CD4-positive, alpha-beta T cell treated with Interleukin-2 at 100 ng/mL for 4 hours (primary cell): ENCODE data around the gene NOS1AP.
"Not testable (repeated sequence)": the region's sequence is repeated elsewhere in the genome, so short reads cannot be mapped to it uniquely, and the experiment has no call there.

Experiments used
- DNase-seq: peaks from one replicate; pipeline ENCODE4 v3.0.0-alpha.2; 2020; ENCODE audit warnings: low spot score

Gene NOS1AP

DNA sequence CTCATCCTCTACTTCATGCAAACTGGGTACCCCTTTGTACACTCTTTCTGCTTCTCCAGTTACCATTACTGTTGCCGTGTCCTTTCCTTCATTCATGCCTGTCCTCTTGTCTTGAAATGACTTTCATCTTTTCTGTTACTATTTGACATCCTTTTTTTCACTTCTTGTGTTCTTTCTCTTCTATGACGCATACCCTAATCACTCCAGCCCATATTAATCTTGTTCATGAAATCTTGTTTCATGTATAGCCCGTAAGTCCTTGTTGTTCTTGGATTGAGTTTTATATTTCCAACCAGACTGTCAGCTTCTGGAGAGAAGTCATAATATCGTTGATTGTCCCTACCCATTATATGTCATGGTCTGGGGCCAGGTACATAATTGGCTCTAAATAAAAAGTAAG, 126.1 kb downstream of the NOS1AP start:
- DNase-seq, result no peak

DNA sequence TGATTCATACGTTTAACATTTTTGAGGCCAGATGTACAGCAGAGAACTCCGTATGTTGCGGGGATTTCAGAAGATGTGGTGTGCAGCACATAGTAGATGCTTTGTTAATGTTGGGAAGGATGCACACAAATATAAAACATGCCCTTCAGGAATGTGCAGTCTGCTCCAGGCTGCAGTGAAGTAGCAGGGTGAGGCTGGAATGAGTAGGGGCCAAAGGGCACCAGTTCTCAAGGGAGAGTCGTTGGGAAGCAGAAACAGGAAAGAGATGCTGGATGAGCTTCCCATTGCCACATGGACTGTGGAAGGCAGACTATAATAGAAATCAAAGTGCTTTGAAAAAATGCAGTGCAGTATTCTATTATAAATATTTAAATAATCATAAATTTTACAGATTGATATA, 126.9 kb downstream of the NOS1AP start:
- no peak for DNase-seq

DNA sequence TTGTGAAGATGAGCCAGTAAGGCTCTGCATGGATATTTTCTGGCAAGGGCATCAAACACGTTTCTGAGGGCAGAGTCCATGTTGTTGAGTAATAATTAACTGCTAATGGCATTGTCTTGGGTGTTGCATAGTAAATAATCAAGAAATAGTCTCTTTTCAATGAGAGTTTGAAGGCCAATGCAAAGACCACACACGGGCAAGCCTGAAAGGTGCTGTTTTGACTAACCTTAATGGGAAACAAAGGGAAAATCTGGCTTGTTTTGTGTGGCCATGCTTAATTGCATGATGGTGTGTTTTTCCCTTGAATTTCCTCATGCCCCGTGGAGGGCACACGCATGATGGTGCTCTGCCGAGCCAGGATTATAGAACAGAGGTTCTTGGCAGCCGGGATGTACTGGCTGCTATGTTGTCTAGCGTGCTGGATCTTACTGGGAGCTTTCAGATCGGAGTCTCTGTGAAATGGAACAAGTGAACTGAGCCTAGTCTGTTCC, 127.6 kb downstream of the NOS1AP start:
- DNase-seq, result no peak

DNA sequence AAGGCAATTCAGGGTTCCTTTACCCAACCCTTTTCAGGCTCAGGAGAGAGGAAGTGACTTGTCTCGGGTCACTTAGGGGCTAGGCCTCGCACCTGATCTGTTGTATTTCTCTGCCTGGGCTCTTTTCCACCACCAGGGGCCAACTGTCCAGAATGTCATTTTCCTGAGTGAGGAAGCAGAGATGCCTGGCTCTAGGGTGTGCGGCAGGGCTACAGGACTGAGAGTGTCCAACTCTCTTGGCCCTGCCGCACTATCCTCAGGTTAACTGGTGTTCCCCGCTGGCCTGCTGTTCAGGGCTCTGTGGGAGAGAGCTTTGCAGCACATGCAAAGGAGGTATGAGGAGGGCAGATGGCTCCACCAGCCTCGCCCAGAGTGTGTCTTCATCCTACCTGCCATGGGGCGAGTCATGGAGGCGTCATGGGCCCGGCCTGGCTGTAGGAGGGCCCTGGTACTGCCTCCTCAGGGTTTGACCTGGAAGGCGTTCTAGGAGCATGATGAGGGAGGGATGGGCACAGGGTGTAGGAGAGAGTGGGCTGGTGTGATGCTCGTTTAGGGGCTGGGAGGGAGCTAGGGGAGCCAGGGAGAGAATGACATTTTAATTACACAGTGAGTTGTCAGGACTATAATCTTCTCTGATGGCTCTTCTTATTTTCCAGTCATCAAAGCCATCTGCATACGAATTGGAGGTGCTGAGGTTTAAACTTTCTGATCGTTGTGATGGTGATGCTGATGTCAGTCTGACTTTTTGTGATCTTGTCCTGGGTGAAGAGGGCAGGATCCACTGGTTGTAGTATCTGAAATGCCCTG, 128.3 kb downstream of the NOS1AP start:
- no peak for DNase-seq

DNA sequence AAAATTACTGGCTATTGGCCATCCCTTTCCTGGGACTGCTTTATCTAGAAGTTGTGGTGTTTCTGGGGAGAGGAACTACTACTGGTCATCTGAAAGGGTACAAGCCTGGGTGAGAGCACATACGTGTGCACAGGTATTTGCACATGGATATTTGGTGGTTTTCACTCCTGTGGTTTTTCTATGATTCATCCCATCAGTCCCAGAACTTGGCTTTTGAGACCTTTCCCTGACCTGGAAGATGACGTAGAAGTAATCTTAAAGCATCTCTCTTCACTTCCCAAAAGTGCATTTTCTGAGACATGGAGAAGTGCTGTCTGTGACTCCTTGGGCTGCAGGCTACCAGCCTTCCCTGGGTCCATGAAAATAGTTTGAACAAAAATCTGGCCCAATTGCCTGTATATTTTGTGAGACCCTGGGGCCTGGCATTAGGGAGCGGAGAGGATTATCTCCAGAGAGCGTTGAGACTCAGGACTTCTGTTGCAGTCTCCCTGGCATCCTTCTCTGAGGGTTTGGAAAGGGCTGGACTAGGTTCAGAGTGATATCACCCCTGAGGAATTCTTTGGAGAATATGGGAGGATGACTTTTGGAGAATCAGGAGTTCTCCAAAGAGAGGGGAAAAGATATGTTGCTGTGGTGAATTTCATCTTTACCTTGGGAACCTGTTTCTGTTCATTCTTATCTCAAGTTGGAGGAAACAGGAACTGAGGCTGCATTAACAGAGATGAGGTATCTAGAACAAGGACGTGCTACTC, 130.8 kb downstream of the NOS1AP start:
- DNase-seq, result no peak

DNA sequence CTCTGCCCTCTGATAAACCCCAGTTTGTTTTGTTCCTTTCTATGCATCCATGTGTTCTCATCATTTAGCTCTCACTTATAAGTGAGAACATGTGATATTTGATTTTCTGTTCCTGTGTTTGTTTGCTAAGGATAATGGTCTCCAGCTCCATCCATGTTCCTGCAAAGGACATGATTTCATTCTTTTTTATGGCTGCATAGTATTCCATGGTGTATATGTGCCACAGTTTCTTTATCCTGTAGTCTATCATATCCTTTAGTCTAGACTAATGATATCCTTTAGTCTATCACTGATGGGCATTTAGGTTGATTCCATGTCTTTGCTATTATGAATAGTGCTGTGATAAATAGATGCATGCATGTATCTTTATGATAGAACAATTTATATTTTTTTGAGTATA, 131.6 kb downstream of the NOS1AP start:
- DNase-seq, result not testable (repeated sequence)

DNA sequence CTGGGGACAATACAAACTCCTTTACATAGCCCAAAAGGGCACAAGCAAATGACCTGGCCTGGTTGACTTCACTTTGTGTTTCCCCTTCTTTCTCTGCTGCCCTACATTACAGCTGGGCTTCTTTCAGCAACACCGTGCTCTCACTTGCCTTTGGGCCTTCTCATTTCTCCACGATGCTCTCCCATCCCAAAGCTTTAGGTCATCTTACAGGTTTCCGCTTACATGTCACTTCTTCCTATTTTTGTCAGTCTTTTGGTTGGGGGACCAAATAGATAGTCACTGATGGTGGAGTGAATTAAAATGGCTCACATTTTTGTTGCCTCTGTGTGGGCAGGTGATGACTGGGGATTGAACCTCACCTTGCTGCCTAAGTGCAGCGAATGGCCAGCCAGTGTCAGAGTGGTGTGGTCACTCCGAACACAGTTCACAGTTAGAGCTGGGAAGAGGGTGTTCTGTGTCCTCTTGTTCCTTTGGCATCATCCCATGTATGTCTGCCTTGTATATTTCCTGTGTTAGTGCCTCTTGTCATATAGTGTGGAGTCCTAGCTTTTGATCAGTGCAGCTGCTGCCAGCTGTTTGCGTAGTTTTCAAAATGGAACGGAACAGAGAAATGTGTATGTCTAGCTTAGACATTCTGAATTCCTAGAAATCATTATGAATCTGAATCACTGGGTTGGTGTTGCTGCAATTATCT, 134.8 kb downstream of the NOS1AP start:
- DNase-seq, result no peak

DNA sequence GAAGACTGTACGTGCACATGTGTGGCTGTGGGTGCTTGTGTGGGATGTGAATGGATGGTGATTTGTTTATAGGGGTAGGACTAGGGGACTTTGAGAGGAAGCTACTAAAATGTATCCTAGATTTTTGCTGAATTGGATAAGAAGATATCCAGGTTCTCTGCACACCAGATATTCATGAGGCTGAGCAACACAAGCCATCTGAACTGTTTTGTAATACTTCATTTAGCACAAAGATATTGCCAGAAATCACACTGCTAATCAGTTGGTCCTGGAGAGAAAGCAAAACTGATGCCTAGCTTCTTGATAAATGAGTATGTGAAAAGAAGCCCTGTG, 135.3 kb downstream of the NOS1AP start:
- DNase-seq, result no peak

DNA sequence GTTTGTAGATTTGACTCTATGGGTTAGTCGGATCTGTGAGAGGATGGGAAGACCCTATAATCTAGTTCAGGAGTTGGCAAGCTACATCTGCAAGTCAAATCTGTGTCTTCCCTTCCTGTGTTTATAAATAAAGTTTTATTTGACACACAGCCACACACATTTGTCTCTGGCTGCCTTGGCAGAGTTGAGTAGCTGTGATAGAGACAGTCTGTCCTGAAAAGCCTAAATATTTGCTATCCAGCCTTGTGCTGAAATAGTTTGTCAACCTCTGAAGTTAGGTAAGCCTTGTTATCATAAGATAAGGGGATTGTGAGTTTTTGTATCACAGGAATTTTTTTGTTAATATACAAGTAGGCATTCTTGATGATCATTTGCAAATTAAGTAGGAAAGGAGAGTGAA, 136.8 kb downstream of the NOS1AP start:
- no peak for DNase-seq

DNA sequence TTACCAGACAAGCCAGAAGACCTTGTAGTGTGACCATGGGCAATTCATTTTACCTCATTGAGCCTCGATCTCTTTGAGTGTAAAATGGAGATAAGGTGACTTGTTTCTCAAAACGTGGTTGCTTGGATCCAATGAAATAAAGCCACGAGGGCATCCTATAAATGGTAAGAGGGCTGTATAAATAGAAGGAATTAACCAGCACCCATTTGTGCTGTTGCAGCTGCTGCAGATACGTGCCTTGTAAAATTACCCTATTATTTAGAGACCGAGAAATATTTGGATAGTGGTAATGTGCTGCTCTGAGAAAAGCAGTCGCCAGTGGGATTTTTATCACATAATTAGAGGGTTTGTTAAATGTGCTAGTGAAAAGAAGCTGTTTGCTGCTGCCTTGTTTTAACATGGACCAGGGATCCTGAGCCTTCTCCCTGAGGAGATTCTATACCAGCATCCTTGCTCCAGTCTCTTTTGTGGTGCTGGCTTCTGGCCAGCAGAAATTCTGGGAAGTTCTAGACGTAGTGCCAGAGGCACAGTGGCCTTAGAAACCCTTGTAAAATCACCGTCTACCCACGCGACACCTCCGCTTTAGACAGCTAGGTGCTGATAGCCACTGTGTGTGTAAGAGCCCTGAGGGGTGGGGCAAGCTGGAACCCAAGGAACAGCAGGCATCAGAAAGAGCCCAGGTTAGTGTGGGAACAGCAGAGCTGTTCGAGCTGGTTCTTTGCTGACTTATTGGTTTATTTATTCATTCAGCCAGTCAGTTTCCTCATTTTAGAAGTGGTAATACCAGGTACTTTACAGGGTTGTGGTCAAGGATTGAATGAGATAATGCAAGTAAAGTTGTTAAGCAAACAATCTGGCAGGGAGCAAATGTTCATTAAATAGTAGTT, 137.5 kb downstream of the NOS1AP start:
- DNase-seq, result no peak

DNA sequence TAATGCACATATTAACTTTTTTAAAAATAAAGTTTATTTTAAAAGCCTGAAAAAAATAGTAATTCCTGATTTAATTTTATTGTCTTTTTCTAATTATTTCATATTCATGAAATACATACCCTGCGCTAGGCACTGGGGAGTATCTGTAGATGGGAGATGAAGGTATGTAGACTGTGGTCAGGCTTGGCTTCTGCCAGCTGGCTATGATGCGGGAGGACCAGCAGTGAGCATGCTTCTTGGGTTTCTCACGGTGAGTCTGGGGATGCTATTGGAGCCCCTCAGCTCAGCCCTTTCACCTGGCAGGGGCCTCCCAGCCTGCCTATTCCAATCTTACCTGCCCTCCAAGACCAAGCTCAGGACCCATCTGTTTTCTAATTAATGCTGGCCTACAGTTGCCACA, 138.4 kb downstream of the NOS1AP start:
- no peak for DNase-seq

DNA sequence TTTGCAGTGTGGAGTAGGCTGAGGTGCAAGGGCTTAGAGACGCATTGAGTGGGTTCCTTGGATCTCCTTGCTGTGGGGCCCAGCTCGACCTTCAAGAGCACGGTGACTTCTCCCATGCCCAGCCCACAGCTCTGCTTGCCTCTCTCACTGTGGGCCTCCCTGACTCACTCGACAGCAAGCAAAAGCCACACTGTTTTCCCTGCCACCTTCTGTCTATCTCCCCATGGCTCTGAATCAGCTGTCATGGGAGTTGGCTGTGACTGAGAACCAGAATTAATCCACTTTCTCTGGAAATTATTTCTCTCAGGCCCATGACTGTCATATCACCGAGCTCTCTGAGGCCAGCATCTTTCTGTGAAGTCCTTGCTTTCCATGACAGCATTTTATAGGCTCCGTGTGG, 140.7 kb downstream of the NOS1AP start:
- no peak for DNase-seq

DNA sequence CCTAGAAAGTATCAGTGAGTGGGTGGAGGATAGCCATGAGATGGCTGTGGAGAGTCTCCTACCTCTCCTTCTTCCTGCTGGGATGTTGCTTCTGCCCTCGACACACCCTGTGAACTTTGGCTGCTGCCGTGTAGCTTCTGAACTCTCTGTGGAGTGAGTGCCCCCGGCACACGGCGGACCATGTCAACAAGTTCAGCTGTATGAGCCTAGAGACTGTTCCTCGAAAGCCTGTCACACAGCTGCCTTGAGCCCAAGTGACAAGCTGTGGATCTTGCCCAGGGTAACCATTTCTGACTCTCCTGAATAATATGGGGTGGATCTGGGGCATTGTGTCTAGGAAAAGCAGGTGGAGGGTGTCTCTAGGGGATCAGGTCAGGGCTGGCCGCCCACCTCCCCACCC, 143.2 kb downstream of the NOS1AP start:
- DNase-seq, result no peak

DNA sequence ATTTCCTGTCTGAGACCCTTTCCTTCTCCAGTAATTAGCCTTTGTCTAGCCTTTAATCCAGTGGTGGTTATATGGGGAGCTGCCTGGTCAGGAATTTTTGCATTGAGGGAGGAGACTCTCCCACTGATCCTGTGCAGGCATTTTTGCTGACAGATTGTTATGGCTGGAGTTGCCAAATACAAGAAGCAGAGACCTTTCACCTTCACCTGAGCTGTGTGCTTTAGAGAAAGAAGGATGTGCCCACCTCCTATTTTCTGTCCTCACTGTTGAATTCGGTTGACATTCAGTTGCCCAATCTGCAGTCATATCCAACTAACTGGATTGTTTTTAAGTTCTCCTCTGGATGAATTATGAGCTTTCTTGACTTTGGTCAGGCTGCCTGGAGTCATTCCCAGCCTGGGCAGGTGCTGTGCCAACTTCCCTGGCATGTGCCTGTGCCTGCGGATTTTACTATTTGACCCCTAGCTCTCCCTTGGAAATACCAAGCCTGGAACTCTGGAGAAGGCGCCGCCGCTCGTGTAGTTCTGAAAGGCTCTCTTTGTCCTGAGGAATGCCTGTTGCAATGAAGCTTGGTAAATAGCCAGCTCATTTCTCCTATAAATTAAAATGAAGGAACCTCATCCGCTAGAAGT, 143.9 kb downstream of the NOS1AP start:
- no peak for DNase-seq

DNA sequence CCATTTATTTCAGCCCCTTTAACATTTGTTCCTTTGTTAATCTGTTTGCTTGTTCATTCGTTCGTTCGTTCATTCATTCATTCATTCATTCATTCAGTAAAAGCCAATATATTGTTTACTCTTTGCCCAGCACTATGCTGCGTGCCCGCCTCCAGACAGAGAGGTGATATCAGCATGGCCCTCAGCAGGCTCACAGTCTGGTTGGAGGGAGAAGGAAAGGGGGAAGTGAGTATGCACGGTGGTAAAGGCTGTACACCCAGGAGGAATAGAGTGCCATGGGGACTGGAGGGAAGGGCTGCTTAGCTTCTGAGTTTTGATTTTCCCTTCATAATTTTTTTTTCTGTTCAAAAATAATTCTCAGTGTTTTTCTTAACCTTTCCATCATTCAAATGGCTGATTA, 144.7 kb downstream of the NOS1AP start:
- no peak for DNase-seq

DNA sequence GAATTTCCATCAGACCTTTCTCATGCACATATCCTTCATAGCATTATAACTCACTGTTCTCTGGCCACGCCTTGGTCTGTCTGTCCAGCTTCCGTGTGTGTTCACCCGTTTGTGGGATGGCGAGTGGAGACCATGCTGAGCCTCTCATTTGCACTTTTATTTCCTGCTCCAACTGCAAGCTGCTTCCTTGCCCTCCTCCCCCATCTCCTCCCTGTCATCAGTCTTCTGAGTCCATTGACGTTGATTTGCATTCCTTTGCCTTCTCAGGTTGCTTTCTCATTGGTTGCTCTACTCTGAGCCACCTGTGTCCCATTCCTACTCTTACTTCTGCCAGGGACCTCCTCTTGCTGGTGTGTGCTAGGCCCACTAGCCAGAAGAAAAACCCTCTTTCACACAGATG, 146.4 kb downstream of the NOS1AP start:
- no peak for DNase-seq

DNA sequence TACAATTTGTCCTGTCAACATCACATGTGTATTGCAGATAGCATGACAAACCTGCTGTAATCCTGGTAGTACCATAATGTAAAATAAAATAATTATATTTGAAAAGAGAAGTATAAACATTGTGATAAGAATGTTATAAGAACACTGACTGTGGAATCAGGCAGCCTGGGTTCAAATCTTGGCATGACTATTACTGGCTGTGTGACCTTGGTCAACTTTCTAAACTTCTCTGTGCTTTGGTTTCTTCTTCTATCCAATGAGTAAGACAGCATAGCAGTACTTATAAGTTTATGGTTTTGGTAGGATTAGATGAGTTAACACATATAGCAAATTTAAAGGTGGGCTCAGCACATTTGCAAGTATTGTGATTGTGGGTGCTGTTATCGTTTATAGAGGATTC, 147.1 kb downstream of the NOS1AP start:
- no peak for DNase-seq

DNA sequence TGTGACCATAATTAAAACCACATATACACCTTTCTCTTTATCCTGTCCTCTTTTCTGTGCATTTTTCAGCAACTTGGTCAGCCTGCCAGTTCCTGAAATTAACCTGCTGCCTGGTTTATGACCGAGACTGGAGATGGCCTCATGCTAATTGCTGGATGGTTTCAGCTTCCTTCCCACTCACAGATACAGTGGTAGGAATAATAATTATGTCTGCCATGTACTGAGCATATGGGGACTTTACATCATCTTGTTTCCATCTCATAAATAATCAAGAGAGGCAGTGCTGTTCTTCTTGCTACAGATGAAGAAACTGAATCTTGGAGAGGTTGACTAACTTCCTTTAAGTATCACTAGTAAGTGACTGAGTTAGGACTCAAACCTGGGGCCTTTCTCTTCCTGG, 148.2 kb downstream of the NOS1AP start:
- DNase-seq, result no peak

DNA sequence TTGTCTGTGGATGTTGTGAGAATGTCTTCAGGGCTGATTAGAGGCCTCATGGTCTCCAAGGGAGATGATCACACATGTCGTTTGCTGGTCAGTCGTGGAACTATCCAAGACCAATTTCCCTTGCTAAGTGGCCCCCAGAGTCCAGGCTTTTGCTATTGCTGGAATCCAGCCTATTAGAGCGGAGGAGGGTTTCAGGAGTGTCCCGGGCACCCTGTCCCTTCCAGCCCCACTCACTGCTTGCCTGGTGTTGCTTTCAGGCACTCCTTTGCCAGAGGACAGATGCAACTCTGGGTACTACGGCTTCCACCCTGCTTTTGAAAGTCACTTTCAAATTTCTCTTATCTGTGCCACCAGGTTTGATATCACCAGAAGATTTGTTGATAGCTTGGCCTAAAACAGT, 149.1 kb downstream of the NOS1AP start:
- no peak for DNase-seq

DNA sequence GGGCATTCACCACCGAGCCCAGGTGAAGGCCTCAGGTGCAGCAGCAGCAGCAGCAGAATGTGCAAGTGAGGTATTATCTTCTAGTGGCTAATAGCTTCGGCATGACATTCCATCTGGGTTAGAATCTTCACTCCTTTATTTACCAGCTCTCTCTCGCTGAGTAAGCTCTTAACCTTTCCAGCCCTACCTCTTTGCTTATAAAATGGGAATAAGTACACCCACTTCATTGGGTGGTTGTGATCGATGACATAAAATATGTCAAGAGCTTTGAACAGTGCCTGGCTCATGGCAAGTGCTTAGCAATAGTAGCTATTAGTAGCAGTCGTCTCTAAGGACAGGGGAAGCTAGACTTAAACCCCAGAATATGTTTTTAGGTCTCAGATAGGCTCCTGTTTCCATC, 149.5 kb downstream of the NOS1AP start:
- no peak for DNase-seq

DNA sequence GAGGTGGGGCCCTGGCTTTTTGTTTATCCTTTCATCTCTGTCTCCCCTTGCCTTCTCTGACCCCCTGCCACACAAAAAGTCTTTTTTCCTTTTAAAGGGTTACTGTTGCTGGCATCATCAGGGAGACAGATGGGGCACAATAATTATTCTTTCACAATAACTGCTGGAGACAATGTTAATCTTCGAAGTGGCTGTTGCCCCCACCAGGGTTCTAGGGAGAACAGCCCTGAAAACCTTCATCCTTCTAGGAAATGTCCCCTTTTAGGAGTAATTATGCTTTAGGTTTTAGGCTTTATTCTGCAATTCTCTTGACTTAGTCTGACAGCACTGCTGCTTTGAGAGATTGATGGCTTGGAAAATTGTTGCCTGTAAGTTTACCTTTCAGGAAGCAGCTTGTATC, 150.0 kb downstream of the NOS1AP start:
- DNase-seq, result no peak
